HEK293 (cell line): ENCODE results near the gene CRABP2.

ENCODE experiments used
- CTCF ChIA-PET: fragments of 350-600 bp; formaldehyde crosslinking; extraction: SDS; loops from one replicate; lab custom pipeline; 2021; ENCODE audit warnings: antibody characterized with exemption; lab: Yijun Ruan, JAX
- POLR2A ChIA-PET: fragments of 300-600 bp; formaldehyde crosslinking; extraction: SDS; loops from one replicate; lab custom pipeline; 2020; ENCODE audit warnings: antibody characterized with exemption, inconsistent platforms; lab: Yijun Ruan, JAX
- H3K27ac ChIP-seq: fragments of 200-500 bp; sonication (Bioruptor generic); 2 replicates; pipeline ENCODE4 v1.5.1; 2014; ENCODE audit warnings: low read depth, low read length, control low read depth, inconsistent platforms; ENCODE audit errors: extremely low read depth
- H3K36me3 ChIP-seq, 2 experiments: fragments of 200-500 bp in 1 of 2; sonication (Bioruptor generic) in 1 of 2; 1 replicate in 1 of 2; 2 replicates in 1 of 2; pipeline ENCODE4 v1.5.1; 2014 to 2017; ENCODE audit warnings: inconsistent platforms in 2 of 2, low read length in 2 of 2; ENCODE audit not compliant: control insufficient read depth in 2 of 2, insufficient read depth in 1 of 2
- H3K4me1 ChIP-seq: fragments of 200-500 bp; sonication (Bioruptor generic); 2 replicates; pipeline ENCODE4 v1.5.1; 2014; ENCODE audit warnings: mild to moderate bottlenecking, low read length, inconsistent platforms; ENCODE audit not compliant: control insufficient read depth, insufficient read depth
- H3K4me3 ChIP-seq: 2 replicates; pipeline ENCODE4 v1.5.1; 2011; ENCODE audit warnings: low read depth, mild to moderate bottlenecking, control low read depth, low read length, moderate library complexity
- H3K9me3 ChIP-seq: fragments of 200-500 bp; sonication (Bioruptor generic); 2 replicates; pipeline ENCODE4 v1.5.1; 2014; ENCODE audit warnings: low read depth, low read length, inconsistent platforms; ENCODE audit not compliant: control insufficient read depth, insufficient read depth
- GLI4 ChIP-seq: fragments of 450-650 bp; formaldehyde crosslinking; IDR thresholded peaks from 2 replicates; pipeline ENCODE4 v1.5.1; 2016; ENCODE audit warnings: missing biosample characterization, missing genetic modification characterization
- KLF16 ChIP-seq: fragments of 450-650 bp; formaldehyde crosslinking; IDR thresholded peaks from 2 replicates; pipeline ENCODE4 v1.5.1; 2017; ENCODE audit warnings: missing biosample characterization, missing genetic modification characterization
- SP7 ChIP-seq: fragments of 450-650 bp; formaldehyde crosslinking; IDR thresholded peaks from 2 replicates; pipeline ENCODE4 v1.5.1; 2016; ENCODE audit warnings: missing biosample characterization, missing genetic modification characterization
- YY2 ChIP-seq: fragments of 450-650 bp; formaldehyde crosslinking; IDR thresholded peaks from 2 replicates; pipeline ENCODE4 v1.5.1; 2016; ENCODE audit warnings: missing biosample characterization, missing genetic modification characterization
- ZBTB20 ChIP-seq: fragments of 450-650 bp; formaldehyde crosslinking; IDR thresholded peaks from 2 replicates; pipeline ENCODE4 v1.5.1; 2016; ENCODE audit warnings: missing biosample characterization, missing genetic modification characterization
- ZBTB7A ChIP-seq: fragments of 450-650 bp; formaldehyde crosslinking; IDR thresholded peaks from 2 replicates; pipeline ENCODE4 v1.5.1; 2016; ENCODE audit warnings: low read depth, missing biosample characterization, missing genetic modification characterization
- ZNF112 ChIP-seq: fragments of 450-650 bp; formaldehyde crosslinking; IDR thresholded peaks from 2 replicates; pipeline ENCODE4 v1.5.0; 2017; ENCODE audit warnings: missing biosample characterization, missing genetic modification characterization
- ZNF146 ChIP-seq: fragments of 450-650 bp; formaldehyde crosslinking; IDR thresholded peaks from 2 replicates; pipeline ENCODE4 v1.5.1; 2016; ENCODE audit warnings: missing biosample characterization, missing genetic modification characterization
- ZNF174 ChIP-seq: fragments of 450-650 bp; formaldehyde crosslinking; IDR thresholded peaks from 2 replicates; pipeline ENCODE4 v1.5.0; 2017; ENCODE audit warnings: missing biosample characterization, mild to moderate bottlenecking, missing genetic modification characterization
- ZNF366 ChIP-seq: fragments of 450-650 bp; formaldehyde crosslinking; conservative IDR thresholded peaks from 2 replicates; pipeline ENCODE4 v1.5.1; 2016; ENCODE audit warnings: missing biosample characterization, missing genetic modification characterization
- ZNF473 ChIP-seq: fragments of 450-650 bp; formaldehyde crosslinking; IDR thresholded peaks from 2 replicates; pipeline ENCODE4 v1.5.1; 2017; ENCODE audit warnings: missing biosample characterization, missing genetic modification characterization
- ZNF530 ChIP-seq: fragments of 450-650 bp; formaldehyde crosslinking; IDR thresholded peaks from 2 replicates; pipeline ENCODE4 v1.5.1; 2016; ENCODE audit warnings: low read depth, missing biosample characterization, missing genetic modification characterization
- ZNF561 ChIP-seq: fragments of 450-650 bp; IDR thresholded peaks from 2 replicates; pipeline ENCODE4 v1.5.1; 2018; ENCODE audit warnings: missing biosample characterization, missing genetic modification characterization, borderline replicate concordance
- ZNF571 ChIP-seq: fragments of 450-650 bp; formaldehyde crosslinking; IDR thresholded peaks from 2 replicates; pipeline ENCODE4 v1.5.0; 2017; ENCODE audit warnings: missing biosample characterization, missing genetic modification characterization
- ZNF600 ChIP-seq: fragments of 450-650 bp; formaldehyde crosslinking; IDR thresholded peaks from 2 replicates; pipeline ENCODE4 v1.5.1; 2016; ENCODE audit warnings: missing biosample characterization, missing genetic modification characterization
- ZNF629 ChIP-seq: fragments of 450-650 bp; formaldehyde crosslinking; IDR thresholded peaks from 2 replicates; pipeline ENCODE4 v1.5.1; 2017; ENCODE audit warnings: missing biosample characterization, missing genetic modification characterization
- ZNF654 ChIP-seq: fragments of 450-650 bp; formaldehyde crosslinking; IDR thresholded peaks from 2 replicates; pipeline ENCODE4 v1.5.1; 2016; ENCODE audit warnings: low read depth, missing biosample characterization, missing genetic modification characterization
- ZNF664 ChIP-seq: fragments of 450-650 bp; formaldehyde crosslinking; IDR thresholded peaks from 2 replicates; pipeline ENCODE4 v1.5.1; 2016; ENCODE audit warnings: missing biosample characterization, missing genetic modification characterization
- ZNF747 ChIP-seq: fragments of 450-650 bp; formaldehyde crosslinking; IDR thresholded peaks from 2 replicates; pipeline ENCODE4 v1.5.1; 2016; ENCODE audit warnings: missing biosample characterization, missing genetic modification characterization
- ZNF791 ChIP-seq: fragments of 450-650 bp; formaldehyde crosslinking; IDR thresholded peaks from 2 replicates; pipeline ENCODE4 v1.5.1; 2016; ENCODE audit warnings: missing biosample characterization, missing genetic modification characterization
- ZNF792 ChIP-seq: fragments of 450-650 bp; formaldehyde crosslinking; IDR thresholded peaks from 2 replicates; pipeline ENCODE4 v1.5.1; 2016; ENCODE audit warnings: missing biosample characterization, missing genetic modification characterization
- ZSCAN30 ChIP-seq: fragments of 450-650 bp; IDR thresholded peaks from 2 replicates; pipeline ENCODE4 v1.5.1; 2018; ENCODE audit warnings: missing biosample characterization, mild to moderate bottlenecking, missing genetic modification characterization, moderate library complexity
- TF ChIP-seq, protein P1 (sequence below): fragments of 450-650 bp; formaldehyde crosslinking; optimal IDR thresholded peaks from 2 replicates; pipeline ENCODE3; 2016; ENCODE audit warnings: missing biosample characterization, mild to moderate bottlenecking, missing genetic modification characterization
- TF ChIP-seq, protein P2 (sequence below): fragments of 450-650 bp; formaldehyde crosslinking; IDR thresholded peaks from 2 replicates; pipeline ENCODE4 v1.5.1; 2016; ENCODE audit warnings: missing biosample characterization, missing genetic modification characterization
- TF ChIP-seq, protein P3 (sequence below): fragments of 450-650 bp; formaldehyde crosslinking; IDR thresholded peaks from 2 replicates; pipeline ENCODE4 v1.5.1; 2016; ENCODE audit warnings: missing biosample characterization, missing genetic modification characterization
- TF ChIP-seq, protein P4 (sequence below): fragments of 450-650 bp; formaldehyde crosslinking; IDR thresholded peaks from 2 replicates; pipeline ENCODE4 v1.5.1; 2017; ENCODE audit warnings: missing biosample characterization, missing genetic modification characterization
- TF ChIP-seq, protein P5 (sequence below): fragments of 450-650 bp; formaldehyde crosslinking; IDR thresholded peaks from 2 replicates; pipeline ENCODE4 v1.5.1; 2017; ENCODE audit warnings: missing biosample characterization, missing genetic modification characterization
- TF ChIP-seq, protein P6 (sequence below): fragments of 450-650 bp; formaldehyde crosslinking; IDR thresholded peaks from 2 replicates; pipeline ENCODE4 v1.5.1; 2016; ENCODE audit warnings: missing biosample characterization, missing genetic modification characterization

CRABP2 gene

DNA sequence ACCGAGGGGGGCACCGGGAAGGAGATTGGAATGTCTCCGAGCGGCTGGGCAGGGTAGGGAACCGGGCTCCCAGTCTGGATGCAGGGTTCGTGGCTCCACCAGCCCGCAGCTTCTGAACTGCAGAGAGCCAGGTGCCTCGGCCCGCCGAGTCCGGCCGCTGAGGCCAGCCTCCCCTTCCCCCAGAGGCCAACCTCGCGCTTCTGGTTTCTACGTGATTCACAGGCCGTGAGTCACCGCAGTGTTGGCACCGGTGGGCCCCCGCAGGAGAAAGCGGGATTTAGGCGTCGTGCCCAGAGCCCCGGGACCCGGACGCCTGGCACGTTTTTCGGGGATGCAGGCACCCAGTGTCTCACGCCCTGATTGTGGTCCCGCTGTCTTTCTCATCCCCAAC, 458 bp downstream of the CRABP2 start:
- peaks cover 12% of the 10 kb centered on the region for H3K4me1 ChIP-seq
- peak overlapping the region; percentile 29; the same call in 1 of the 2 replicates for H3K27ac ChIP-seq
- H3K4me3 ChIP-seq = peak overlapping the region; percentile 15
- POLR2A ChIA-PET = interaction anchor here (4.9 kb wide), 1 partner anchor 15 kb away, joined by 43 read pairs; no protein-coding TSS in a partner anchor
- CTCF ChIA-PET = interaction anchor here (0.7 to 20.2 kb wide), 12 partner anchors 11 to 259 kb away, joined by 3 to 579 read pairs (median 14); partner anchors contain the start of gene PRCC
- peaks cover 0 to 14% of the 10 kb centered on the region in 2 experiments; a peak in 1 of 3 replicates for H3K36me3 ChIP-seq
- H3K9me3 ChIP-seq = no peaks in the 10 kb centered on the region
- TF ChIP-seq ZNF112 = no peak
- TF ChIP-seq ZNF792 (tag by site-specific recombination) = no peak
- TF ChIP-seq, protein P1, sequence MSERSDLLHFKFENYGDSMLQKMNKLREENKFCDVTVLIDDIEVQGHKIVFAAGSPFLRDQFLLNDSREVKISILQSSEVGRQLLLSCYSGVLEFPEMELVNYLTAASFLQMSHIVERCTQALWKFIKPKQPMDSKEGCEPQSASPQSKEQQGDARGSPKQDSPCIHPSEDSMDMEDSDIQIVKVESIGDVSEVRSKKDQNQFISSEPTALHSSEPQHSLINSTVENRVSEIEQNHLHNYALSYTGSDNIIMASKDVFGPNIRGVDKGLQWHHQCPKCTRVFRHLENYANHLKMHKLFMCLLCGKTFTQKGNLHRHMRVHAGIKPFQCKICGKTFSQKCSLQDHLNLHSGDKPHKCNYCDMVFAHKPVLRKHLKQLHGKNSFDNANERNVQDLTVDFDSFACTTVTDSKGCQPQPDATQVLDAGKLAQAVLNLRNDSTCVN (tag by site-specific recombination) = peak; percentile 6
- TF ChIP-seq ZNF629 (tag by site-specific recombination) = peak; percentile 53
- peak; percentile 47; the same call in 1 of the 2 replicates for TF ChIP-seq SP7 (tag by site-specific recombination)
- TF ChIP-seq, protein P2, sequence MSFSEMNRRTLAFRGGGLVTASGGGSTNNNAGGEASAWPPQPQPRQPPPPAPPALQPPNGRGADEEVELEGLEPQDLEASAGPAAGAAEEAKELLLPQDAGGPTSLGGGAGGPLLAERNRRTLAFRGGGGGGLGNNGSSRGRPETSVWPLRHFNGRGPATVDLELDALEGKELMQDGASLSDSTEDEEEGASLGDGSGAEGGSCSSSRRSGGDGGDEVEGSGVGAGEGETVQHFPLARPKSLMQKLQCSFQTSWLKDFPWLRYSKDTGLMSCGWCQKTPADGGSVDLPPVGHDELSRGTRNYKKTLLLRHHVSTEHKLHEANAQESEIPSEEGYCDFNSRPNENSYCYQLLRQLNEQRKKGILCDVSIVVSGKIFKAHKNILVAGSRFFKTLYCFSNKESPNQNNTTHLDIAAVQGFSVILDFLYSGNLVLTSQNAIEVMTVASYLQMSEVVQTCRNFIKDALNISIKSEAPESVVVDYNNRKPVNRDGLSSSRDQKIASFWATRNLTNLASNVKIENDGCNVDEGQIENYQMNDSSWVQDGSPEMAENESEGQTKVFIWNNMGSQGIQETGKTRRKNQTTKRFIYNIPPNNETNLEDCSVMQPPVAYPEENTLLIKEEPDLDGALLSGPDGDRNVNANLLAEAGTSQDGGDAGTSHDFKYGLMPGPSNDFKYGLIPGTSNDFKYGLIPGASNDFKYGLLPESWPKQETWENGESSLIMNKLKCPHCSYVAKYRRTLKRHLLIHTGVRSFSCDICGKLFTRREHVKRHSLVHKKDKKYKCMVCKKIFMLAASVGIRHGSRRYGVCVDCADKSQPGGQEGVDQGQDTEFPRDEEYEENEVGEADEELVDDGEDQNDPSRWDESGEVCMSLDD (tag by site-specific recombination) = peak; percentile 43; the same call in 1 of the 2 replicates
- 0 out of 2 replicates have a peak, but pooled peaks have one; percentile 31 for TF ChIP-seq ZNF366 (tag by site-specific recombination)
- no peak for TF ChIP-seq ZNF146
- TF ChIP-seq, protein P3, sequence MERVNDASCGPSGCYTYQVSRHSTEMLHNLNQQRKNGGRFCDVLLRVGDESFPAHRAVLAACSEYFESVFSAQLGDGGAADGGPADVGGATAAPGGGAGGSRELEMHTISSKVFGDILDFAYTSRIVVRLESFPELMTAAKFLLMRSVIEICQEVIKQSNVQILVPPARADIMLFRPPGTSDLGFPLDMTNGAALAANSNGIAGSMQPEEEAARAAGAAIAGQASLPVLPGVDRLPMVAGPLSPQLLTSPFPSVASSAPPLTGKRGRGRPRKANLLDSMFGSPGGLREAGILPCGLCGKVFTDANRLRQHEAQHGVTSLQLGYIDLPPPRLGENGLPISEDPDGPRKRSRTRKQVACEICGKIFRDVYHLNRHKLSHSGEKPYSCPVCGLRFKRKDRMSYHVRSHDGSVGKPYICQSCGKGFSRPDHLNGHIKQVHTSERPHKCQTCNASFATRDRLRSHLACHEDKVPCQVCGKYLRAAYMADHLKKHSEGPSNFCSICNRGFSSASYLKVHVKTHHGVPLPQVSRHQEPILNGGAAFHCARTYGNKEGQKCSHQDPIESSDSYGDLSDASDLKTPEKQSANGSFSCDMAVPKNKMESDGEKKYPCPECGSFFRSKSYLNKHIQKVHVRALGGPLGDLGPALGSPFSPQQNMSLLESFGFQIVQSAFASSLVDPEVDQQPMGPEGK (tag by site-specific recombination) = peak; percentile 42
- TF ChIP-seq KLF16 (tag by site-specific recombination) = no peak
- no peak for TF ChIP-seq ZNF473 (tag by site-specific recombination)
- peak; percentile 89 for TF ChIP-seq ZBTB20 (tag by site-specific recombination)
- no peak for TF ChIP-seq ZNF747 (tag by site-specific recombination)
- TF ChIP-seq ZNF174 (tag by site-specific recombination) = no peak
- TF ChIP-seq GLI4 = no peak
- TF ChIP-seq ZNF561 = 0 out of 2 replicates have a peak, but pooled peaks have one; percentile 34
- TF ChIP-seq ZNF654 (tag by site-specific recombination) = no peak
- no peak for TF ChIP-seq YY2 (tag by site-specific recombination)
- TF ChIP-seq, protein P4, sequence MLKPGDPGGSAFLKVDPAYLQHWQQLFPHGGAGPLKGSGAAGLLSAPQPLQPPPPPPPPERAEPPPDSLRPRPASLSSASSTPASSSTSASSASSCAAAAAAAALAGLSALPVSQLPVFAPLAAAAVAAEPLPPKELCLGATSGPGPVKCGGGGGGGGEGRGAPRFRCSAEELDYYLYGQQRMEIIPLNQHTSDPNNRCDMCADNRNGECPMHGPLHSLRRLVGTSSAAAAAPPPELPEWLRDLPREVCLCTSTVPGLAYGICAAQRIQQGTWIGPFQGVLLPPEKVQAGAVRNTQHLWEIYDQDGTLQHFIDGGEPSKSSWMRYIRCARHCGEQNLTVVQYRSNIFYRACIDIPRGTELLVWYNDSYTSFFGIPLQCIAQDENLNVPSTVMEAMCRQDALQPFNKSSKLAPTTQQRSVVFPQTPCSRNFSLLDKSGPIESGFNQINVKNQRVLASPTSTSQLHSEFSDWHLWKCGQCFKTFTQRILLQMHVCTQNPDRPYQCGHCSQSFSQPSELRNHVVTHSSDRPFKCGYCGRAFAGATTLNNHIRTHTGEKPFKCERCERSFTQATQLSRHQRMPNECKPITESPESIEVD = no peak
- no peak for TF ChIP-seq ZNF530 (tag by site-specific recombination)
- TF ChIP-seq ZNF571 (tag by site-specific recombination) = no peak
- no peak for TF ChIP-seq ZNF791 (tag by site-specific recombination)
- TF ChIP-seq, protein P5, sequence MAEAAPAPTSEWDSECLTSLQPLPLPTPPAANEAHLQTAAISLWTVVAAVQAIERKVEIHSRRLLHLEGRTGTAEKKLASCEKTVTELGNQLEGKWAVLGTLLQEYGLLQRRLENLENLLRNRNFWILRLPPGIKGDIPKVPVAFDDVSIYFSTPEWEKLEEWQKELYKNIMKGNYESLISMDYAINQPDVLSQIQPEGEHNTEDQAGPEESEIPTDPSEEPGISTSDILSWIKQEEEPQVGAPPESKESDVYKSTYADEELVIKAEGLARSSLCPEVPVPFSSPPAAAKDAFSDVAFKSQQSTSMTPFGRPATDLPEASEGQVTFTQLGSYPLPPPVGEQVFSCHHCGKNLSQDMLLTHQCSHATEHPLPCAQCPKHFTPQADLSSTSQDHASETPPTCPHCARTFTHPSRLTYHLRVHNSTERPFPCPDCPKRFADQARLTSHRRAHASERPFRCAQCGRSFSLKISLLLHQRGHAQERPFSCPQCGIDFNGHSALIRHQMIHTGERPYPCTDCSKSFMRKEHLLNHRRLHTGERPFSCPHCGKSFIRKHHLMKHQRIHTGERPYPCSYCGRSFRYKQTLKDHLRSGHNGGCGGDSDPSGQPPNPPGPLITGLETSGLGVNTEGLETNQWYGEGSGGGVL (tag by site-specific recombination) = peak; percentile 34
- no peak for TF ChIP-seq ZNF664 (tag by site-specific recombination)
- TF ChIP-seq ZNF600 (tag by site-specific recombination) = peak; percentile 42; the same call in 1 of the 2 replicates
- peak; percentile 87 for TF ChIP-seq ZSCAN30
- TF ChIP-seq, protein P6, sequence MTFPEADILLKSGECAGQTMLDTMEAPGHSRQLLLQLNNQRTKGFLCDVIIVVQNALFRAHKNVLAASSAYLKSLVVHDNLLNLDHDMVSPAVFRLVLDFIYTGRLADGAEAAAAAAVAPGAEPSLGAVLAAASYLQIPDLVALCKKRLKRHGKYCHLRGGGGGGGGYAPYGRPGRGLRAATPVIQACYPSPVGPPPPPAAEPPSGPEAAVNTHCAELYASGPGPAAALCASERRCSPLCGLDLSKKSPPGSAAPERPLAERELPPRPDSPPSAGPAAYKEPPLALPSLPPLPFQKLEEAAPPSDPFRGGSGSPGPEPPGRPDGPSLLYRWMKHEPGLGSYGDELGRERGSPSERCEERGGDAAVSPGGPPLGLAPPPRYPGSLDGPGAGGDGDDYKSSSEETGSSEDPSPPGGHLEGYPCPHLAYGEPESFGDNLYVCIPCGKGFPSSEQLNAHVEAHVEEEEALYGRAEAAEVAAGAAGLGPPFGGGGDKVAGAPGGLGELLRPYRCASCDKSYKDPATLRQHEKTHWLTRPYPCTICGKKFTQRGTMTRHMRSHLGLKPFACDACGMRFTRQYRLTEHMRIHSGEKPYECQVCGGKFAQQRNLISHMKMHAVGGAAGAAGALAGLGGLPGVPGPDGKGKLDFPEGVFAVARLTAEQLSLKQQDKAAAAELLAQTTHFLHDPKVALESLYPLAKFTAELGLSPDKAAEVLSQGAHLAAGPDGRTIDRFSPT (tag by site-specific recombination) = peak; percentile 91
- peak; percentile 71 for TF ChIP-seq ZBTB7A (tag by site-specific recombination)
